EH (cell line): ENCODE results near the gene WDR7.
"Not testable (repeated sequence)": the region's sequence is repeated elsewhere in the genome, so short reads cannot be mapped to it uniquely, and the experiment has no call there.

Experiments
- DNase-seq: peaks from one replicate; pipeline ENCODE4 v3.0.0-alpha.2; 2015; ENCODE audit warnings: low read depth

The WDR7 gene

DNA sequence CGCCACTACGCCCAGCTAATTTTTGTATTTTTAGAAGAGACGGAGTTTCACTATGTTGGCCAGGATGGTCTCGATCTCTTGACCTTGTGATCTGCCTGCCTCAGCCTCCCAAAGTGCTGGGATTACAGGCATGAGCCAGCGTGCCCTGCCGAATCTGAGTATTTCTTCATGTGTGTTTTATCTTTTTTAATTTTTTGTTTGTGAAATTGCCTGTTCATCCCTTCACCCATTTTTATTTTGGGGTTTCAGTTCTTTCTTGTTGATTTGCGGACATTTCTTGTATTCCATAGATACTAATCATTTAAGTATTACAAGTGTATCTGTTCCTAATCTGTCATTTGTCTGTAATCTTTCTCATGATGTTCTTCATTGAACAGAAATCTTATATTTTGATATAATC, 3.1 kb downstream of the WDR7 start:
- DNase-seq = not testable (repeated sequence)

DNA sequence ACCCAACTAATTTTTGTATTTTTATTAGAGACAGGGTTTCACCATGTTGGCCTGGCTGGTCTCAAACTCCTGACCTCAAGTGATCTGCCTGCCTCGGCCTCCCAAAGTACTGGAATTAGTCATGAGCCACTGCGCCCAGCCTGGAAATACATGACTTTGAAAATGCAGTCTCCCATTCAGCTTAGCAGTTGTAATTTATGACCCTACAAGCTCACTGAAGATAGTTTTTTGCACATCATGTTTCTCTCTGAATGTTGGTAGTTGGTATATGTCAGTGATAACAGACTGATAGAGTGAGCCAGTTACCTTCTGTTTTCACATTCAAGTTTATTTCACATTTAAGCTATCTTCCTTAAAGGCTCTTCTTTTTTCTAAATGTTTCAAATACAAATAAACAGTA, 7.1 kb downstream of the WDR7 start:
- no peak for DNase-seq

DNA sequence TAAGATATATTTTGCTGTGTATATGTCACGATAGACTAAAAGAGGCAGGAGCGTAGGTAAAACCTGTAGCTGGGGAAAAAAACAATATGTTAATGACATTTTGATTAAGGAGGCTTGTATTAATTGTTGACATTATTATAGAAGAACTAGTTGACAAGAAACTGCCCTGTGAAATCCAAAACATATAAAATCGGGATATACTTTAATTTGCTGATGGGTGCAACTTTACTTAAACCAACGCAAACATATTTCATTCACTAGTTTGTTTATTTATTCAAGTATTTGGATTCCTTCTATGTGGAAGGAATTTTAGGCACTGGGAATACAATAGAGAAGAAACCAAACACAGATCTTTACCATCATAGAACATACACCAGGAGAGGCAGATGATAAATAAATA, 8.0 kb downstream of the WDR7 start:
- DNase-seq = no peak

DNA sequence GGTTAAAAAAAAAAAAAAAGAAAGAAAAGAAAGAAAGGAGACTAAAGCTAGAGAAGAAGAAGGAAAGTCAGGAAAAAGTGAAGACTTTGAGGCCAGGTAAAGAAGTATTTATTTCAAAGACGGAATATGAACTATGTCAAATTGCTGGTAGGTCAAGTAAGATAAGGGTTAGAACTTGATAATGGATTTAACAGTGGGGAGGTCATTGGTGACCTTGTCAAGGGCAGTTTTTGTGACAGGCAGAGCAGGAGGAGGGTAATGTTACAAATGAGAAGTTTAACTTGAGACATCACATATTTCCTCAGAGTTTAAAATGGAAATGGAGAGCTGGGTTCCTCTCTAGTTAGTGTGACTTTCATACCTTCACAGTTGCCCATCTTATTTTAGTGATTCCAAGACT, 9.5 kb downstream of the WDR7 start:
- DNase-seq = no peak

DNA sequence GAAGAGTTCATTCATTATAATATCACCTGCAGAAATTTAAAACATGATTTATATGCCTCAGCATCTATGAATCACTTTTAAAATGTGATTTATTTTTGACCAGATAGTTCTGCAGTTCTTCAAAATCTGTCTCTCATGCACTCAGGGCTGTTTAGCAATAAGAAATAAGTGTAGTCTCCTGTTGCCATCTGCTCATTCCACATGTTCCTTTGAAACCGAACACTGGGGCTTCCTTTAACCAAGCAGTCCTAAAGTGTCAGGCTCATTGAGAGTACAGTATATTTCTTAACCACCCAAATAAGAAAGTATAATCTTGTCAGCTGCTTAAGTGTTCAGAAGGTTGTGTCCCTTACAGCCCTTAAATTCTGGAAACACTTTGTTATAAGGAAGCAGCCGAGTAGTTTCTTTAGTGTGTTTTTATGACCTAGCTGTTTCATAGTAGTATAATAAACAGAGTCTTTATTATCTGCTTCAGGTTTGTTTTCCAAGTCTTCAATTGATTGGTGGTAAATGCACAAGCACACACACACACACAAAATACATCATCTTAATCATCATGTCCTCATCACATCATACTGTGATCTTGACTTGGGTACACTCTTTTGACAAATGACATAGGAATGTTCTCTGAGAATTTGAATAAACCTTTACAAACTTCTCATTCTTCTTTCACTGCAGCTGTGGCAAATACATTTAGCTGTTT, 10.4 kb downstream of the WDR7 start:
- DNase-seq = peak; percentile 20

DNA sequence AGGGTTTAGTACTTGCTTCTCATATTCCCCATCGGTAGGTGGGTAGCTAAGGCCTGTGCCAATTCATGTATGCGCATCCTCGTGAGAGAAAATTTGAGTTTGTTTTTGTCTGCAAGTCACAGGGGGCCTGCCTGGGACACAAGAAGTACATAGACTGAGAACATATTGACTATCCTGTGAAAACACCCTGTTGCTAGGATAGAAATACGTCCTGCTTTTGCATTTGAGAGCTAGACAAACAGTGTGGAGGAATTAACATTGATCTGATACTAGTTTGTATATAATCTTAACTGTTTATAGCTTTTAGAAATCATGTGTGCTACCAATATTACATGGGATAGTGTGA, 10.9 kb downstream of the WDR7 start:
- no peak for DNase-seq

DNA sequence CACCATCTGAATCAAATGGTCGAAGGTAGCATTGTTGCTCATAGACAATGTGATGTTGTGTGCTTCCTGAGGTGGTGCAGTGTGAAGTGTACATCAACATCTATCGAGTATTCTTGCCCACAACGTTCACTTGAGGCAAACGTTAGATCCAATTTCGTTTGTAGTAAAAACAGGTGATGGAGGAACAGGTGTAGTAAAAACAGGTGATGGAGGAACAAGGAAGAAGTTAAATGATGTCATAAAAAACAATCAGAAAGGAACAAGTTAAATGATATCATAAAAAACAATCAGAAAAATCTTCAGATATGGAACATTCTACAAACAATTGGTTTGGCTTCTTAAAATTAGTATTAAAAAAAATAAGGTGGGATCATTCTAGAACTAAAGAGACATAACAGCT, 11.3 kb downstream of the WDR7 start:
- DNase-seq = no peak

DNA sequence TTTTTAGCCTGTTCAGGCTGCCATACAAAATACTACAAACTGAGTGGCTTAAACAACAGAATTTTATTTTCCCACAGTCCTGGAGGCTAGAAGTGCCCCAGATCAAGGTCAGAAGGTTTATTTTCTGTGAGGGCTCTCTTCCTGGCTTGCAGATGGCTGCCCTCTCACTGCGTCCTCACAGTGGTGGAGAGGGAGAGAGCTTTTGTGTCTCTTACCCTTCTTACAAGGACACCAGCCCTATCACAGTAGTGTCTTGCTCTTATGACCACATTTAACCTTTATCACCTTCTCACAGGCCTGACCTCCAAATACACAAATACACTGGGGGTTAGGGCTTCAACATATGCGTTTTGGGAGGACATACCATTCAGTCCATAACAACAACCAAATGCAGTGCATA, 11.7 kb downstream of the WDR7 start:
- no peak for DNase-seq

DNA sequence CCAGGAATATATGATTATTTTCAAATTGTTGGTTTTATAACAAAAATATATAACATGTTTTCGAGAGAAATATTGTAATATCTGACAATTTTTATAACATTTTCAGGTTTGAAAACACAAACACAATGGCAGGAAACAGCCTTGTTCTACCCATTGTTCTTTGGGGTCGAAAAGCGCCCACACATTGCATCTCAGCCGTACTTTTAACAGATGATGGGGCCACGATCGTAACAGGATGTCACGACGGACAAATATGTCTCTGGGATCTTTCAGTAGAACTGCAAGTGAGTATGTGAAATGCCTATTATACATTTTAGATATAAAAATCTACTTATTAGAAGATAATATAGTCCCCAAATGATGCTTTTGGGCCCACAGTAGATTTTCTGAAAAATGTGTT, 21.2 kb downstream of the WDR7 start:
- no peak for DNase-seq

DNA sequence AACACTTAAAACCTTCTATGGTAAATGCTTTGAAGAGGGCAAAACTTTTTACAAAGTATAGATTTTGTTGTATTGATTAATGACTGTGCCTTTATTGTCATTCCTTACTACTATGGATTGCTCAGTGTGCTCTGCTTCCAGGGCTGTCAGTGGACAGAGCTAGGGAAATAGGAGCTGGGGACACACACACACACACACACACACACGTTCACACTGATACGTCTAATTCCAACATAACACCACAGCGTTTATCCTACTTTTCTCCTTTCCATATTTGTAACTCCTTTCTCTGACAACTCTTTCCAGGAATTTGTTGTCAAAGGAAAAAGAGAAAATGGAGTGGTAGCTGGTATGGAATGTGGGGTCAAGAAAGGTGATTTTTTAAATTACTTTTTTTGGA, 21.8 kb downstream of the WDR7 start:
- no peak for DNase-seq

DNA sequence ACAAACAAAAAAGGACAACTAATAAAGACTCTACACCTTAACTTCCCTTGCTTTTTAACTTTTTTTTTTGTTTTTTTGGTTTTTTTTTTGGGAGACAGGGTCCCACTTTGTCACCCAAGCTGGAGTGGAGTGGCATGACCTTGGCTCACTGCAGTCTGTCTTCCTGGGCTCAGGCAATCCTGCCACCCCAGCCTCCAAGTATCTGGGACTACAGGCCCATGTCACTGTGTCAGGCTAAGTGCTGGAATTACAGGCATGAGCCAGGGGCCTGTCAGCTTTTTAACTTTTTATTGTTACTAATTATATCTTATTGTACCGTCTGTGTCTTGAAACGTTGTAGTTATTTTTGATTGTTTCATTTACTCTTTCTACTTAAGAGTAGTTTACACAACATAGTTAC, 25.5 kb downstream of the WDR7 start:
- no peak for DNase-seq

DNA sequence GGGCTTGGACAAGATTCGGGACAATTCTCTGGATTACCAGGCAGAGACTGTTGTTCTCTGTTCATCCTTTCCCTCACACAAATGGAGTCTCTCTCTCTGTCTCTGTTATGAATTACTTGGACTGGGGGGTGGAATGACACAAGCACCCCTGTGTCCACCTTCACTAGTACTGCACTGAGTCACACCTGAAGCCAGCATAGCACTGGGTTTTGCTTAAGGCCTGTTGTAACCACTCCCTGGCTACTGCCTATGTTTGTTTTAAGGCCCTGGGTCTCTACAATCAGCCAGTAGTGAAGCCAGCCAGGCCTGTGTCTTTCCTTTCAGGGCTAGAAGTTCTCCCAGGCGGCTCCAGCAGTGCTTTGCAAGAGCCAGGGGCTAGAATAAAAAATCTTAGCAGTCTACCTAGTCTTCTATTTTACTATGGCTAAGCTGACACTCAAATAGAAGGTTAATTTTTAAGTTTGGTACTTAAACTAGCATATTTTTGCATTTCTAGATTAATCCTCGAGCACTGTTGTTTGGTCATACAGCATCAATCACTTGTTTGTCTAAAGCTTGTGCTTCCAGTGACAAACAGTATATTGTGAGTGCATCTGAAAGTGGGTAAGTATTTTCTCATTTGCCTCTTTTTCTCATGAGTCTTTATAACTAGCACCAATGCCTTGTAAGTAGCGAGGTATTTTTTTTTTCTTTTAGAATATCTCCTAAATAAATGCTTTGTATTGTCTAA, 27.8 kb downstream of the WDR7 start:
- DNase-seq = no peak

DNA sequence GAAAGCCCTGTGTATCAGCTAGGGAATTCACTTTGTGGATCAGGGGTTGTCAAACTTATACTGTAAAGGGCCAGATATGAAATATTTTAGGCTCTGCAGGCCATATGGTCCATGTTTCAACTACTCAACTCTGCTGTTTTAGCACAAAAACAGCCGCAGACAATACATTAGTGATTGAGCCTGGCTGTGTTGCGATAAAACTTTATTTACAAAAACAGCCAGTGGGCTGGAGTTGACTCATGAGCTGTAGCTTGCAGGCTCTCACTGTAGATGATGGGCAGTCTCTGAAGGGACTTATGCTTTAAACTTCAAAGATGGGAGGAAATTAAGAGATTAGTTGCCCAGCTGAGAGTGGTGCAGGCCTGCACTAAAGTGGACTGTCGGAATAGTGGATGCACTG, 33.1 kb downstream of the WDR7 start:
- DNase-seq = no peak

DNA sequence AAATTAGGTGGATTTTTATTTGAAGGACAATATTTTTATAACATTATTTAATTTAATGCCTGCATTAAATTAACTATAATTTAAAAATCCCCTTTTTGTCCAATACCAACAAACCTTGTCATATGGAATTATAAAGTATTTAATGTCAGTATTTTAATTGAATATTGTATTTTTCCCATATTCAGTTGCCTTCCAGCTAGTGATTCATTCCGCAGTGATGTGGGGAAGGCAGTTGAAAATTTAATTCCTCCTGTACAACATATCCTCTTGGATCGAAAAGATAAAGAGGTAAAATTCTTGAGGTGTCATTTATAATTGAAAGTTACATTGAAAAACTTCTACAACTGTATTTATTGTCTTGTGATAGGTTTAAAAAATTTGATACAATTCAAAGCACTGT, 40.4 kb downstream of the WDR7 start:
- DNase-seq = no peak

DNA sequence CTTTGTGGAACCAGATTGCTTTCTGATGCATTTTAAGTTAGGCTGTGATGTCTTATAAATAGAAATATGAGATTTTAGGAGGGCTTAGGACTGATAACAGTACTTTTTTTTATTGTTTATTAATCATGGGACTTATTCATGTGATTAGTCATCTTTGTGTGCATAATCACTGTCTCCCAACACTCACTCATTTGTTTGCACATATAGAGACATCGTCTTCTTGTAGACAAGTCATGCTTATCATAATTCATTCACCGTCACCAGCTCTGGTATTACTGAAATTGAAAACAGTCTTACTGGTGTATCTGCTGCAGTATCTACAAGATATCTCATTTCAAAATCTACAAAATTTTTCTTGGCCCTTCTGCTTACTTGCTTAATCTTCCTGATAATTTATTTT, 45.8 kb downstream of the WDR7 start:
- peak; percentile 7 for DNase-seq

DNA sequence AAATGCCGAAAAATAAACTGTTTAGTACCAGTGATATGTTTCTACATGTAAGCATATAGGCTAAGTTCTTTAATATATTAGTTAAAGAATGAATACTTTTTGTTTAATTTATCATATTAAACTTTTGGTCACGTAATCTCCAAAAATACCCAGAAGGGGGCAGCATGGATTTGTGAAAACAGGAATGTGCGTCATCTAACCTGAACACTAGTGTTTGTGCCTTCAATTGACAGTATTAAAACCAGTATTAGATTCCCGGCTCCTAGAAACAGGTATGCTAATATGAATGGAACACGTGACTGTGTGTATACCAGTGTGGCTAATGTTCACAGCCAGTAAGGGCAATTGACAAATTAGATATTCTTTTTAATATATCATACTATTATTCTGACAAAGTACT, 51.8 kb downstream of the WDR7 start:
- peak; percentile 43 for DNase-seq

DNA sequence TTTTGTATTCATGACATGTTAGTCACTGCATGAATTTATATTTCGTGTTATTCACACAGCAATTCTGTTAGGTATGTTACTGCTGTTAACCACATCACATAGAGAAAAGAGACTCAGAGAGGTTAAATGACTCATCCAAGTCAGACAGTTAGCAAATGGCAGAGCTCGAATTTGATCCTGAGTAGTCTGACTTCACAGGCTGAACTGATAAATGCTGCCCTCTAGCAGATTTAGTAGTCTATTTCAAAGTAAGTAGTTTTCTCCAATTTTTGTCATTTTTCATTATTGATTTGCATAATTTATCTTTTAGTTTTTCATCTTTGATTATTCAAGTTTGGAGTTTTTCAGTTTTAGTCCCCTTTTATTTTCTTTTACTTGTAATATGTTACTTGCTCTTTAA, 58.3 kb downstream of the WDR7 start:
- peak; percentile 87 for DNase-seq

DNA sequence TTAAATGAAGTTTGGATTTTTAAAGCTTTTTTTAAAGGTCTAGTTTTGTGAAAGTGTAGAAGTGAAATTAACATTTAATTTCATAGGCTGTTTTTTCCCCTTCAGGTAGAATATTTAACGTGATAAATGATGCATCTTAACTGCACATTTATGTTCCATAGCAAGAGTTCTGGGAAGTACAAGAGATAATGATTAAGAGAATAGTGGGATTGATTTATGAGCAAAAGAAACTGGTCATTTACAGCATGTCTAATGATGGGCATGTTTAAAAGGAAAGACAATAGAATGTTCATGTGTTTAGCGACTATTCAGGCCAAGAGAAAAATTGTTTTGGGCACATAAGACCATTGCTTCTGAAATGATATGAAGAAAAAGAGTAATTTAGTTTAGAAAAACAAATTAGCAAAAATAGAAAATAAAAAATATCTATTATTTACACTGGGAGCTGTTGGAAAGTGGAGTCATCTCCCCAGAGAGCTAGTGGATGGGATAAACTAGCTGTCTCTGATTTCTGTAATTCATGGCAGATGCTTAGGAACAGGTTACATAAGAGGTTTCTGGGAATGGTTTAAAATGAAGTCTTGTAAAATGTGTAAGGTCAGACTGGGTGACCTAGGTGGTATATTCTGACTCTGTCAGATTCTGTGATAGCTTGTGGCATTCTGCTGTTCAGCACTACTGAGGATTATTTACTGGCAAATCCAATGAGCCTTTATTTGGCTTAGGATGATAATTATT, 60.7 kb downstream of the WDR7 start:
- DNase-seq = peak; percentile 13

DNA sequence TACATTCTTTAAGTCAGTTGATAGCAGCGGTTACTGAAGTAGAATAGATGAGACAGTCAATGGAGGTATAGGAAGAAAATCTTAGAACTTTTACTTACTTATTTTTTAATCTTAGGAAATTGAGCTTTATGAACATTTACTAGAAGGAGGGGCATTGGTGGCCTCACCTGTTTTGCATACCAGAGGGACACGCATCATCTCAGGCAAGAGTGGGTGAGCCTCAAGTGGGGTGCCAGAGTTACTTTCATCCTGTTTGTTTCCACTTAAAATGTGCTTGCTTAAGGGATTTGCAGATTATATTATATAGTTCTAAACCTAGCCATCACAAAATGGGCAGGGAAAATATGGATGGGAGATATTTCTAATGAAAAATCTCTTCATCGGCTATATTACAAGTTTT, 61.6 kb downstream of the WDR7 start:
- no peak for DNase-seq

DNA sequence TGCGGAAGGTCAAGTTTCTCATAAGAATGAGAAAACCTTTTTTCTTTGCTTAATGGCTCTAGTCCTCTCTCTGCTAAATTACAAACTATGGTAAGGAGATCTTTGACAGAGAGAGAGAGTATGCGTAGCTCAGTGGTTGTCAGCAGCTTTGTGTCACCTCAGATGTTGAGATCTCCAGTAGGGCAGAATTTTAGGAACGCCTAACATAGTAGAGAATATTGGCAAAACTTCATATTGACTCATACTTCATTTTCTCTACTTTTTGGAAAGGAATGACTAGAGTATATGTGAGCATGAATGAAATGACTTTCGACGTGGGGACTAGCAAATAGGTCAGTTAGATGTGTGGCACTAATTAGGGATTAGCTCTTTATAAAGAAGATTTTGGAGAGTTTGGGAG, 64.0 kb downstream of the WDR7 start:
- DNase-seq = peak; percentile 4

DNA sequence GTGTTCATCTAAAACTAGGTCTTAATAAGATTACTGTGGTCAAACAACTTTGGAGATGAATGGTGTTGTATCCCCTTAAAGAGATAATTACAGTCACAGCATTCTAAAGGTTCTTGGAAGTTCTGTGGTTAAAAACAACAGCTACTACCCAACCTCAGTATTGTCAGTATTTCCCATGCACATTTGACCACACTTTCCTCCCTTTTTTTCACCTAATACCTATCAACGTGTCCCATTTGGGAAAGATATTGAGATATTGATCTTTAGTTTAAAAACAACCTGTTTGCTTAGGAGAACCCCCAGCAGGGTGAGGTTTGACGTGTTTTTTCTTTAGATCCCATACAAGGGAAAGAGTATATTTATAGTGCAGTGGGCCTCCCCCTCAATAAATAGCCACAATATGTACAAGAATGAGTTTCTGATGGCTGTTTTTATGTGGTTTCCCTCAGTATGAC, 65.6 kb downstream of the WDR7 start:
- no peak for DNase-seq

DNA sequence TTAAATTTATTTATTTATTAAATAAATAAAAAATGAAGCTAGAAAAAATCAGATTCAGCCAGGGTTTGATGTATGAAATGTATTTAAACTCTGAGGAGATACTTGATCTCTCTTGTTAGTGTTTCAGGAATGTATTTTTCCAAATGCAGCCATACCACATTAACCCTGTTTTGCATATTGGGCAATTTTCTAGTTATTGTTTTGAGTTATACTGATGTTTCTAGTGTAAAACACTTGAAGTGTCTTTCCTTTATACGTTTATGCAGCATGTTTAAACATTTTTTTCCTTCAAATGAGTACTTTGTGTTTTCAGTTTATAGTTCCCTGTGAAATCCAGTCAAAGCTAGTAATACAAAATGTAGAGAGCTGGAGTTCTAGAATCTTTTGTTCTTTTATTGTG, 69.9 kb downstream of the WDR7 start:
- no peak for DNase-seq

DNA sequence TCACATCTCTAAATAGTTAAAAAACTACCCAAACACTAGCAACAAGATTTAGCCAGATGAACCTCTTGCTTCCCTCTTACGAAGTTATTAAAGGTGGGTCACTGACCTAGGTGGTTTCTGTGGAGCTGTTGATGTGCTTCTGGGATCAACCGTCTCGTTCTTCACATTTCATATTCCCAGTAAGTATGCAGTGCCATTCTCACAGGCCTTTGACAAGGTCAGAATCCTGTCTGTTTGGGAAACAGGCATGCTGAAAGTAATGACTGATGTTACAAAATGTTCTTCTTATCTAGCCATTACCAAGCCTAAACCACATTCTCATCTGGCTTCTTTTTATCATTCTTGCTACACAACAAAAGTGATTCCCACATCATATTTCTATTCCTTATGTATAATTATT, 70.3 kb downstream of the WDR7 start:
- no peak for DNase-seq
